ENCODE data around the gene SIPA1L3. TPM values are rescaled to one million over a fixed set of nuclear protein-coding genes. Genes with fewer than 3 reads are reported as not detected.

The SIPA1L3 gene
- total RNA-seq, 1 experiment from 2014 or later = 66.3 TPM

DNA sequence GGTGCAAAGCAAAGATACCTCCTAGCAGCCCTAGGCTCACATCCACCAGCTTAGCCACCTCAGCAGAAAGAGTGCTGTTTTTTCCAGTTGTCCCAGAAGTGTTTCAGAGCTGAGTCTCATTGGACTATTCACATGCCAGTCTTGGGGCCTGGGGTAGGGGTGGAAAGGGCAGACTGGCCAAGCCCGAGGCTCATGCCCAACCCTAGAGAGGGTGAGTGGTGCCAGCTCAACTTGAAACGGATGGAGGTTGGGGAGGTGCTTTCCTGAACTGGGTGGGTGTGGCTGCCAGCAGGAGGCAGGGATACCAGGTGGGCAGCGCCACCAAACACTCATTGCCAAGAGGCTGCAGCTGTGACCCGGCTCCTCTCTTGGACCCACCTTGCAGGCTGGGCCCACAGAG, 200.1 kb downstream of the SIPA1L3 start:
- no peak for ATAC-seq
- ChIA-PET CTCF (no interaction called here), POLR2A (no interaction called here)
- intact Hi-C loops (cut with micrococcal nuclease; ENCODE audit: unreplicated experiment) (no loop called here), in situ Hi-C loops (cut with HindIII; ENCODE audit: low pct_unique_long_range_greater_than_20kb, low sequenced_read_pairs) (no loop called here)
- no peaks in the 10 kb centered on the region for H3K9me3 ChIP-seq (ENCODE audit: control insufficient read depth, insufficient read depth, low read depth, low read length)
- BruUV-seq (replicated peaks) = no TSS peak
- no peak overlapping the region for H3K27ac ChIP-seq (ENCODE audit: low read length)
- H3K4me3 ChIP-seq (ENCODE audit: low read depth in 2 of 2, low read length in 2 of 2) = no peak overlapping the region
- H3K36me3 ChIP-seq (ENCODE audit: control insufficient read depth, insufficient read depth, low read length) = peaks cover 2% of the 10 kb centered on the region; the same call in 1 of the 2 replicates
- DNase-seq (ENCODE audit: low read depth, low spot score) = no peak
- H3K27me3 ChIP-seq (ENCODE audit: control insufficient read depth, insufficient read depth, low read length) = no peaks in the 10 kb centered on the region
- no peaks in the 10 kb centered on the region for H3K4me1 ChIP-seq (ENCODE audit: control insufficient read depth, insufficient read depth, low read length)
- TF ChIP-seq, protein P1, sequence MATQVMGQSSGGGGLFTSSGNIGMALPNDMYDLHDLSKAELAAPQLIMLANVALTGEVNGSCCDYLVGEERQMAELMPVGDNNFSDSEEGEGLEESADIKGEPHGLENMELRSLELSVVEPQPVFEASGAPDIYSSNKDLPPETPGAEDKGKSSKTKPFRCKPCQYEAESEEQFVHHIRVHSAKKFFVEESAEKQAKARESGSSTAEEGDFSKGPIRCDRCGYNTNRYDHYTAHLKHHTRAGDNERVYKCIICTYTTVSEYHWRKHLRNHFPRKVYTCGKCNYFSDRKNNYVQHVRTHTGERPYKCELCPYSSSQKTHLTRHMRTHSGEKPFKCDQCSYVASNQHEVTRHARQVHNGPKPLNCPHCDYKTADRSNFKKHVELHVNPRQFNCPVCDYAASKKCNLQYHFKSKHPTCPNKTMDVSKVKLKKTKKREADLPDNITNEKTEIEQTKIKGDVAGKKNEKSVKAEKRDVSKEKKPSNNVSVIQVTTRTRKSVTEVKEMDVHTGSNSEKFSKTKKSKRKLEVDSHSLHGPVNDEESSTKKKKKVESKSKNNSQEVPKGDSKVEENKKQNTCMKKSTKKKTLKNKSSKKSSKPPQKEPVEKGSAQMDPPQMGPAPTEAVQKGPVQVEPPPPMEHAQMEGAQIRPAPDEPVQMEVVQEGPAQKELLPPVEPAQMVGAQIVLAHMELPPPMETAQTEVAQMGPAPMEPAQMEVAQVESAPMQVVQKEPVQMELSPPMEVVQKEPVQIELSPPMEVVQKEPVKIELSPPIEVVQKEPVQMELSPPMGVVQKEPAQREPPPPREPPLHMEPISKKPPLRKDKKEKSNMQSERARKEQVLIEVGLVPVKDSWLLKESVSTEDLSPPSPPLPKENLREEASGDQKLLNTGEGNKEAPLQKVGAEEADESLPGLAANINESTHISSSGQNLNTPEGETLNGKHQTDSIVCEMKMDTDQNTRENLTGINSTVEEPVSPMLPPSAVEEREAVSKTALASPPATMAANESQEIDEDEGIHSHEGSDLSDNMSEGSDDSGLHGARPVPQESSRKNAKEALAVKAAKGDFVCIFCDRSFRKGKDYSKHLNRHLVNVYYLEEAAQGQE (IDR thresholded peaks at IDR 0.05; ENCODE audit: insufficient read depth in 1 of 2, low read depth in 2 of 2, low read length in 1 of 2) = no peak
- TF ChIP-seq POLR2AphosphoS5 (IDR thresholded peaks at IDR 0.05; ENCODE audit: low read depth, low read length) (no peak), SIN3A (IDR thresholded peaks at IDR 0.05; ENCODE audit: borderline replicate concordance, insufficient read depth, low read depth, low read length) (no peak), TCF7L2 (IDR thresholded peaks at IDR 0.05; ENCODE audit: low read depth, low read length) (no peak)
- TF ChIP-seq, protein P2, sequence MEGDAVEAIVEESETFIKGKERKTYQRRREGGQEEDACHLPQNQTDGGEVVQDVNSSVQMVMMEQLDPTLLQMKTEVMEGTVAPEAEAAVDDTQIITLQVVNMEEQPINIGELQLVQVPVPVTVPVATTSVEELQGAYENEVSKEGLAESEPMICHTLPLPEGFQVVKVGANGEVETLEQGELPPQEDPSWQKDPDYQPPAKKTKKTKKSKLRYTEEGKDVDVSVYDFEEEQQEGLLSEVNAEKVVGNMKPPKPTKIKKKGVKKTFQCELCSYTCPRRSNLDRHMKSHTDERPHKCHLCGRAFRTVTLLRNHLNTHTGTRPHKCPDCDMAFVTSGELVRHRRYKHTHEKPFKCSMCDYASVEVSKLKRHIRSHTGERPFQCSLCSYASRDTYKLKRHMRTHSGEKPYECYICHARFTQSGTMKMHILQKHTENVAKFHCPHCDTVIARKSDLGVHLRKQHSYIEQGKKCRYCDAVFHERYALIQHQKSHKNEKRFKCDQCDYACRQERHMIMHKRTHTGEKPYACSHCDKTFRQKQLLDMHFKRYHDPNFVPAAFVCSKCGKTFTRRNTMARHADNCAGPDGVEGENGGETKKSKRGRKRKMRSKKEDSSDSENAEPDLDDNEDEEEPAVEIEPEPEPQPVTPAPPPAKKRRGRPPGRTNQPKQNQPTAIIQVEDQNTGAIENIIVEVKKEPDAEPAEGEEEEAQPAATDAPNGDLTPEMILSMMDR (IDR thresholded peaks at IDR 0.05) = no peak

DNA sequence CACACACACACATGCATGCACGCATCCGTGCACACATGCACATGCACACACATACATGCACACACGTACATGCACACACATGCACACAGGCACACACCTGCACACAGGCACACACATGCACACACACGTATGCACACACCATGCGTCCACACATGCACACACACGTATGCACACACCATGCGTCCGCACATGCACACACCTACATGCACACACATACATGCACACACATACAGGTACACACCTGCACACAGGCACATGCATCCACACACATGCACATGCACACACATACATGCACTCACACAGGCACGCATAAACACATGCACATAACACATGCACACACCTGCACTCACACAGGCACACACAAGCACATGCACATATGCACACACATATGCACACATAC, 204.9 kb downstream of the SIPA1L3 start:
- ATAC-seq = no peak
- DNase-seq (ENCODE audit: low read depth, low spot score) = no peak
- in situ Hi-C loops (cut with HindIII; ENCODE audit: low pct_unique_long_range_greater_than_20kb, low sequenced_read_pairs) = no loop called here
- Histone ChIP-seq H3K4me1 (ENCODE audit: control insufficient read depth, insufficient read depth, low read length) (no peaks in the 10 kb centered on the region), H3K4me3 (ENCODE audit: low read depth in 2 of 2, low read length in 2 of 2) (no peak overlapping the region), H3K9me3 (ENCODE audit: control insufficient read depth, insufficient read depth, low read depth, low read length) (no peaks in the 10 kb centered on the region), H3K36me3 (ENCODE audit: control insufficient read depth, insufficient read depth, low read length) (peaks cover 5% of the 10 kb centered on the region), H3K27me3 (ENCODE audit: control insufficient read depth, insufficient read depth, low read length) (no peaks in the 10 kb centered on the region), H3K27ac (ENCODE audit: low read length) (no peak overlapping the region)
- POLR2A ChIA-PET = no interaction called here
- CTCF ChIA-PET = no interaction called here
- BruUV-seq (replicated peaks) = no TSS peak
- TF ChIP-seq TCF7L2 (IDR thresholded peaks at IDR 0.05; ENCODE audit: low read depth, low read length) (no peak), POLR2AphosphoS5 (IDR thresholded peaks at IDR 0.05; ENCODE audit: low read depth, low read length) (no peak), SIN3A (IDR thresholded peaks at IDR 0.05; ENCODE audit: borderline replicate concordance, insufficient read depth, low read depth, low read length) (no peak)
- TF ChIP-seq, protein P1 (IDR thresholded peaks at IDR 0.05; ENCODE audit: insufficient read depth in 1 of 2, low read depth in 2 of 2, low read length in 1 of 2) = no peak
- TF ChIP-seq, protein P2 (IDR thresholded peaks at IDR 0.05) = no peak
- intact Hi-C loops (cut with micrococcal nuclease; ENCODE audit: unreplicated experiment) = no loop called here

Data from Panc1 (cell line).